PC-9 (cell line): Measurements from ENCODE around the gene HLA-DRB1. TPM values are rescaled to one million over a fixed set of nuclear protein-coding genes. Genes with fewer than 3 reads are reported as not detected.

Source experiments
- BruUV-seq: library from RNA; stranded (reverse); fragments of 400-500 nt; replicated peaks from 2 replicates; lab custom pipeline; 2021; lab: Mats Ljungman, UMichigan
- CTCF ChIA-PET: fragments of 300-600 bp; sonication (Branson Sonifier 250); formaldehyde crosslinking; loops from one replicate; lab custom pipeline; 2022; ENCODE audit warnings: antibody characterized with exemption; lab: Charles Lee
- POLR2A ChIA-PET: fragments of 300-600 bp; sonication (Branson Sonifier 250); formaldehyde crosslinking; loops from one replicate; lab custom pipeline; 2022; ENCODE audit warnings: antibody characterized with exemption; ENCODE audit not compliant: unreplicated experiment; lab: Charles Lee
- DNase-seq, 2 experiments: peaks; one replicate each; pipeline versions ENCODE4 v3.0.0 to v3.0.0-alpha.2; 2015 to 2022; ENCODE audit warnings: mixed read lengths in 1 of 2
- H2AFZ ChIP-seq: fragments of 200-600 bp; sonication (generic); 2 replicates; pipeline ENCODE4 v1.8.1; 2017; ENCODE audit warnings: antibody characterized with exemption
- H3F3A ChIP-seq: fragments of 200-600 bp; sonication (generic); 2 replicates; pipeline ENCODE4 v1.8.1; 2017; ENCODE audit warnings: antibody characterized with exemption, mild to moderate bottlenecking, low read depth; ENCODE audit not compliant: insufficient read depth
- H3K27ac ChIP-seq: fragments of 200-600 bp; sonication (generic); 2 replicates; pipeline ENCODE4 v1.6.1; 2016; ENCODE audit warnings: mixed run types
- H3K27me3 ChIP-seq: fragments of 200-600 bp; sonication (generic); 2 replicates; pipeline ENCODE4 v1.6.1; 2016; ENCODE audit warnings: low read depth, mixed run types; ENCODE audit not compliant: insufficient read depth
- H3K36me3 ChIP-seq: fragments of 200-600 bp; sonication (generic); 2 replicates; pipeline ENCODE4 v1.6.1; 2016; ENCODE audit warnings: low read depth, mixed run types
- H3K4me1 ChIP-seq: fragments of 200-600 bp; sonication (generic); replicated peaks from 2 replicates; pipeline ENCODE4 v1.6.1; 2016; ENCODE audit warnings: mixed run types; ENCODE audit not compliant: insufficient read depth
- H3K4me2 ChIP-seq: fragments of 200-600 bp; sonication (generic); 2 replicates; pipeline ENCODE4 v1.6.1; 2017; ENCODE audit warnings: mixed run types
- H3K4me3 ChIP-seq: fragments of 200-600 bp; sonication (generic); 2 replicates; pipeline ENCODE4 v1.6.1; 2016; ENCODE audit warnings: mixed run types
- H3K79me2 ChIP-seq: fragments of 200-600 bp; sonication (generic); 2 replicates; pipeline ENCODE4 v1.6.1; 2017; ENCODE audit warnings: low read depth, mixed run types
- H3K9me2 ChIP-seq: fragments of 200-600 bp; sonication (generic); 2 replicates; pipeline ENCODE4 v1.8.1; 2017; ENCODE audit warnings: mild to moderate bottlenecking; ENCODE audit not compliant: insufficient read depth
- H3K9me3 ChIP-seq: fragments of 200-600 bp; sonication (generic); 2 replicates; pipeline ENCODE4 v1.8.1; 2016; ENCODE audit warnings: low read depth; ENCODE audit not compliant: insufficient read depth
- H4K20me1 ChIP-seq: fragments of 200-600 bp; sonication (generic); 2 replicates; pipeline ENCODE4 v1.8.1; 2017; ENCODE audit not compliant: insufficient read depth
- EZH2 ChIP-seq: fragments of 200-600 bp; sonication (generic); IDR thresholded peaks from 2 replicates; pipeline ENCODE4 v1.8.0; 2017; ENCODE audit warnings: antibody characterized with exemption, low read depth
- intact Hi-C: fragments of 100-400 bp; cut with micrococcal nuclease; formaldehyde crosslinking; loops from one replicate; pipeline ENCODE4 v1.10.0; 2022; ENCODE audit not compliant: unreplicated experiment
- total RNA-seq: library from RNA; stranded (reverse); gene quantifications from 2 replicates; pipeline ENCODE4 v1.2.3, GENCODE V29; 2021
- TF ChIP-seq, protein P1 (sequence below): fragments of 200-600 bp; sonication (generic); conservative IDR thresholded peaks from 2 replicates; pipeline ENCODE4 v1.6.1; 2017; ENCODE audit warnings: mixed run types, antibody characterized with exemption, mild to moderate bottlenecking, moderate library complexity

HLA-DRB1 gene
- total RNA-seq, 1 experiment from 2014 or later = 3.1 TPM

DNA sequence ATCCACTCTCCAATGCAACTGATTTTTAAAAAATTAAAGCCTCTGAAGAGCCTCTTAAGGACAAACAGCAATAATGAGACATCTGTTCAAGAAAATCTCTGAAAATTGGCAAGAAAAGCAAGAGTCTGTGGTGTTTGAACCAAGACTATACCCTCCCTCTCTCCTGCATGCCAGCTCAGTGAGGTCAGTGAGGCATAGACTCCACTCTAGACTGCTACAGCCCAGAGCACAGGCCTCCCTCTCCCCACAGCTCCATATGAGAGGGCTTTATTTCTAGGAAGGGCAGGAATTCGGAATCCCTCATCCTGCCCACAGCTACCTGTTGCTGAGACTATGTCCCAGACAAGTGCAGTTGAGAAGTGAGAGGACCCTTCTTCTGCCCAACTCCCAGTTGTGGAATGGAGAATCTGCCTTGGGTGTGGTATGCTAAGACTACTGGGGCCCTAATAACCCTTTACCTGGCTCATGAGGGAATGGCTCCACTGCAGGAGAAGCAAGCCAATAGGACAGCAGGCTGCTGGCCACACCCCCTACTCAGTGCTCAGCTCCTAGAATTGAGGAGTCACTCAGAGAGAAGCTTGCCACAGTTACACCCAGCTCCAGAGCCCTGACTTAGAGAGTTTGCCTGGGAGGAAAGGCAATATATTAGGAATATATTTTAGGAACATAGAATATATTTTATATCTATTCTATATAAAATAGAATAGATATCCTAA, 24.9 kb upstream of the HLA-DRB1 start:
- no peaks in the 10 kb centered on the region for H3F3A ChIP-seq
- intact Hi-C loops = no loop called here
- no peak for DNase-seq
- H3K9me3 ChIP-seq = no peaks in the 10 kb centered on the region
- H3K4me1 ChIP-seq = no peaks in the 10 kb centered on the region
- ChIA-PET CTCF (no interaction called here), POLR2A (no interaction called here)
- TF ChIP-seq EZH2 = no peak
- TF ChIP-seq, protein P1, sequence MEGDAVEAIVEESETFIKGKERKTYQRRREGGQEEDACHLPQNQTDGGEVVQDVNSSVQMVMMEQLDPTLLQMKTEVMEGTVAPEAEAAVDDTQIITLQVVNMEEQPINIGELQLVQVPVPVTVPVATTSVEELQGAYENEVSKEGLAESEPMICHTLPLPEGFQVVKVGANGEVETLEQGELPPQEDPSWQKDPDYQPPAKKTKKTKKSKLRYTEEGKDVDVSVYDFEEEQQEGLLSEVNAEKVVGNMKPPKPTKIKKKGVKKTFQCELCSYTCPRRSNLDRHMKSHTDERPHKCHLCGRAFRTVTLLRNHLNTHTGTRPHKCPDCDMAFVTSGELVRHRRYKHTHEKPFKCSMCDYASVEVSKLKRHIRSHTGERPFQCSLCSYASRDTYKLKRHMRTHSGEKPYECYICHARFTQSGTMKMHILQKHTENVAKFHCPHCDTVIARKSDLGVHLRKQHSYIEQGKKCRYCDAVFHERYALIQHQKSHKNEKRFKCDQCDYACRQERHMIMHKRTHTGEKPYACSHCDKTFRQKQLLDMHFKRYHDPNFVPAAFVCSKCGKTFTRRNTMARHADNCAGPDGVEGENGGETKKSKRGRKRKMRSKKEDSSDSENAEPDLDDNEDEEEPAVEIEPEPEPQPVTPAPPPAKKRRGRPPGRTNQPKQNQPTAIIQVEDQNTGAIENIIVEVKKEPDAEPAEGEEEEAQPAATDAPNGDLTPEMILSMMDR = no peak
- H3K4me3 ChIP-seq = no peak overlapping the region
- H3K9me2 ChIP-seq = no peaks in the 10 kb centered on the region; the same call in 1 of the 2 replicates
- H2AFZ ChIP-seq = no peak overlapping the region
- no peaks in the 10 kb centered on the region for H3K79me2 ChIP-seq
- no TSS peak for BruUV-seq
- H3K36me3 ChIP-seq = no peaks in the 10 kb centered on the region
- no peaks in the 10 kb centered on the region for H4K20me1 ChIP-seq
- H3K27me3 ChIP-seq = no peaks in the 10 kb centered on the region; the same call in 1 of the 2 replicates
- no peak overlapping the region for H3K27ac ChIP-seq
- H3K4me2 ChIP-seq = no peak overlapping the region

- Histone ChIP-seq H3K79me2 (no peaks in the 10 kb centered on the region), H3K4me3 (no peak overlapping the region), H3K27ac (no peak overlapping the region), H3K9me3 (no peaks in the 10 kb centered on the region), H4K20me1 (no peaks in the 10 kb centered on the region), H3K9me2 (no peaks in the 10 kb centered on the region; the same call in 1 of the 2 replicates), H3K4me1 (no peaks in the 10 kb centered on the region), H3F3A (no peaks in the 10 kb centered on the region), H3K36me3 (no peaks in the 10 kb centered on the region), H3K4me2 (no peak overlapping the region), H2AFZ (no peak overlapping the region), H3K27me3 (no peaks in the 10 kb centered on the region; the same call in 1 of the 2 replicates)
- ChIA-PET CTCF (no interaction called here), POLR2A (no interaction called here)
- BruUV-seq = no TSS peak
- intact Hi-C loops = no loop called here
- DNase-seq = no peak
- TF ChIP-seq EZH2 = no peak
- TF ChIP-seq, protein P1 = no peak
Measured at GRCh38 chr6:32613475-32613874, 23.8 kb upstream of the HLA-DRB1 start.

- no TSS peak for BruUV-seq
- Histone ChIP-seq H3K9me3 (no peaks in the 10 kb centered on the region), H3K36me3 (no peaks in the 10 kb centered on the region), H3F3A (no peaks in the 10 kb centered on the region), H3K4me3 (no peak overlapping the region), H3K27me3 (peaks cover 1% of the 10 kb centered on the region), H4K20me1 (no peaks in the 10 kb centered on the region), H3K79me2 (no peaks in the 10 kb centered on the region), H2AFZ (no peak overlapping the region), H3K9me2 (no peaks in the 10 kb centered on the region; the same call in 1 of the 2 replicates), H3K27ac (no peak overlapping the region), H3K4me1 (no peaks in the 10 kb centered on the region), H3K4me2 (no peak overlapping the region)
- POLR2A ChIA-PET = no interaction called here
- TF ChIP-seq EZH2 = no peak
- TF ChIP-seq, protein P1 = no peak
- DNase-seq = no peak
- intact Hi-C loops = no loop called here
- CTCF ChIA-PET = interaction anchor here (0.7 kb wide), 1 partner anchor 274 kb away, joined by 3 read pairs; no protein-coding TSS in a partner anchor
Measured at GRCh38 chr6:32610682-32611296, 21.1 kb upstream of the HLA-DRB1 start.
